HG03521 (cell line): ENCODE data around the gene RNF166.

ENCODE experiments used
- ATAC-seq: cut with Tn5 transposase; IDR thresholded peaks from one replicate; pipeline ENCODE4 v1.9.1; 2021; ENCODE audit warnings: mild to moderate bottlenecking, moderate library complexity; ENCODE audit not compliant: unreplicated experiment

The RNF166 gene

DNA sequence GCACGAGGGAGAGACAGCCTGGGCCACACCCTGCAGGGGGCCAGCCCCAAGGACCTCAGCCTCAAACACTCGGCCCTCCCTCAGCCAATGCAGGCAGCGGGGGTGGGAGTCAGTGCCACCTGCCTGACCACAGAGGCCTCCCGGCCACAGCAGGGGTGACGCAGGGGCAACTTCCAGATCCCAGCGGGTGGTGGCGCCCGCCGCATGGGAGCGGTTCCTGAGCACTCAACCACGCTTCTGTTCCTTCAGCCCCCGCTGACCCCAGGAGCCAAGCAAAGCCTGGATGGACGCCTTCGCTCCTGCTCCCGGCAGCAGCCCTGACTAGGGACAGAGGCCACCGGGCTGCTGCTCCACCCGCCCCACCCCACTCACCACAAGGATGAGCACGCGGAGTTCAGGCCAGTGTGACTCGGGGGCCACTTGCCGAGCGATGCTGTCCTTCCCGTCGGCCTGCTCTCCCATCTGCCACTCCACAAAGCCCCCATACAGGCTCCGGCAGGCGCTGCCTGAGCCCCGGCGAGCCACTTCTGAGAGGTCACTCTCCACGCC is 50.4 kb downstream of the RNF166 start:
- no peak for ATAC-seq

- ATAC-seq: no peak
Observed at GRCh38 chr16:88655053-88655732, 51.0 kb downstream of the RNF166 start.

DNA sequence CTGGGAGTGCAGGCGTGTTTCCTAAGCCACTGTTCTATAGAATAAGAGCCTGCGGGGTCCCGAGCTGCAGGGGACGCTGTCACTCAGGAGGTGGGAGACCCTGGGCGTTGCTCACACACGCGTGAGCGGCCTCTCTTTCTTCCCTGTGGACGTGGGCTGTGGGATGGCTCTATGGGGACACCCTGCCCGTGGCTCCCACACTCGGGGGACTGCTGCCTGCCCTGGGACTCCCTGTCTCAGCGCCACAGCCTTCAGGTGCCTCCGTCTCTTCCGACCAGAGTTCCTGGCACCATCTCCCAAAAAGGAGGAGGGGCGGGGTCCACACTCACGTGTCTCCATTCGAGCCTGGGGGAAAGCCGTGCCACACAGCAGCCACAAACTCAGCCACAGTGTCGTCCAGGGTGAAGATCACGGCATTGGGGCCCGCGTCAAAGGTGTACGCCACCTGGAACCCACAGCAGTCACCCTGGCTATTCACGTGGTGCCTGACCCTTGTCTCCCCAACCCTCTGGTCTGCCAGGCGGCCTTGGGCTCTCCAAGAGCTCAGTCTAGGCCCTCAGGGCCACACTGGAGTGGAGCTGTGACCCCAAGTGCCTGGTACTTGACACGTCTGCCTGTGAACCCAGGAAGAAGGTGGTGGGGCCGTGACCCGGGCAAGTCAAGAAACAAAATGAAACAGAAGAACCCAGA is 51.7 kb downstream of the RNF166 start:
- ATAC-seq: no peak

- no peak for ATAC-seq
Observed at GRCh38 chr16:88653596-88654362, 52.4 kb downstream of the RNF166 start.

GRCh38 chr16:88653101-88653500 is 53.1 kb downstream of the RNF166 start:
- no peak for ATAC-seq

GRCh38 chr16:88652762-88653063 is 53.5 kb downstream of the RNF166 start:
- no peak for ATAC-seq

DNA sequence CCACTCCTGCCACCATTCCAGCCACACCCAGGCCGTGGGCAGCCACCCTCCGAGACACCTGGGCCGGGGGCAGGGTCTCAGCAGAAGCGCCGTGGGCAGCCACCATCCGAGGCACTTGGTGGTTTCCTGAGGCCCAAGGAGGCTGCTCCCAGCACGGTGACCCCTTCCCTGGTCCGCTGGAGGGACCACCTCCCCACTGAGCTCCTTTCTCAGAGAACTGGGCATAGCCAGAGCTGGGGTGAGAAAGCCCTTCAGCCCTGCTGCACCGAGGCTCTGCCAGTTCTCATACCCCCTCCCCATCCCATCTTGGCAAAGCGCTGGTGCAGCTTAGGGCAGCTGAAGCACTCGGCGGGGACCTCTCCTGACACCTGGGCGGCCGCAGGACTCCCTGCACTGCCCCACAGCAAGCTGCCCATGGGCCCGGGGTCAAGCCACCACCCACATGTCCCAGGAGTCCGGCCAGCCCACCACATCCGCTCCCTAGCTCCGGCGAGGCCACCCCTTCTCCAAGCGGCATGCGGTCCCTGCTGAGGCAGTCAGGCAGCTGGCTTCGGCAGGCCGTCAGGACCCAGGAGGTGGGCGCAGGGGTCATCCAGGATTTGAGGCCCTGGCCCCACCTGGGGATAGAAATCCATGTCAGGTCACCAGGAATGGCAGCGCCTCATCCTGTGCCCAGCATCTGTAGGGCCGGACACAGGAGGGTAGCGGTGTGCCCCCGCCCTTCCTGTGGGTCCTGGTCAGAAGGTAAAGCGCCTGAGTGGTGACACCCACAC is 54.0 kb downstream of the RNF166 start:
- ATAC-seq: no peak

DNA sequence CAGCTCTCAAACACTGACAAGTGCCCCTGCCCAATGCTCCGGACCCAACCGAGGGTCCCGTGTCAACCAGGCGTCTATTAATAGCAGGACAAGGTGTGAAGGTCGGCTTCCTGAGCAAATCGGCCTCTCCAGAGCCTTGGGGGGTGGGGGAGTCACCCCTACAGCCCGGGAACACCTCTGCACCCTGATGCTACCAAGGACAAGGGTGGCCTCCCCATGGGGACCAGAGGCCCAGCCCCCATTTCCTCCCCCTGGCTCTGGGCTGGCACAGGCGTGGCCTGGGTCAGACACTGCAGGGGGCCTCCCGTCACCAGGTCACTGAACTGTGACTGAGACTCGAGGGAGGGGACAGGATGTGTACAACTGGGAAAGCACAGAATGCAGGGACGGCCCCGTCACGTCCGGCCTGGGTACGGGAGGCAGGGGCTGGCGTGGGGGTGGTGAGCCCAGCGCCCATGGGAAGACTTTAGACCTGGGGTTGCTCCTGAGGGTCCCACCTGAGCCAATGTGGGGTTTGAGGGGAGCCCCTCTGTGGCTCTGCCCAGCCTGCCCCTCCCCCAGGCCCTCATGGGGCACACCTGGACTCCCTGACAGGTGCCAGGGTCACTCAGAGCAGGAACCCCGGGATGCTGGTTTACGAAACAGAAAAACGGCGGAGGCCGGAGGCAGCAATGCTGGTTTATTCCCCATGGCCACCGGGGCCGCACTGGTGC is 54.8 kb downstream of the RNF166 start:
- peak; percentile 66 for ATAC-seq

GRCh38 chr16:88650749-88651275 is 55.4 kb downstream of the RNF166 start, which contains the start of gene CYBA:
Gene CYBA, minus strand, starts transcription at chr16:88651053. Its CDS starts 40 bp downstream, at chr16:88651013.
- ATAC-seq: peak; percentile 71

- peak; percentile 13 for ATAC-seq
Observed at GRCh38 chr16:88649924-88650748, 56.1 kb downstream of the RNF166 start.

DNA sequence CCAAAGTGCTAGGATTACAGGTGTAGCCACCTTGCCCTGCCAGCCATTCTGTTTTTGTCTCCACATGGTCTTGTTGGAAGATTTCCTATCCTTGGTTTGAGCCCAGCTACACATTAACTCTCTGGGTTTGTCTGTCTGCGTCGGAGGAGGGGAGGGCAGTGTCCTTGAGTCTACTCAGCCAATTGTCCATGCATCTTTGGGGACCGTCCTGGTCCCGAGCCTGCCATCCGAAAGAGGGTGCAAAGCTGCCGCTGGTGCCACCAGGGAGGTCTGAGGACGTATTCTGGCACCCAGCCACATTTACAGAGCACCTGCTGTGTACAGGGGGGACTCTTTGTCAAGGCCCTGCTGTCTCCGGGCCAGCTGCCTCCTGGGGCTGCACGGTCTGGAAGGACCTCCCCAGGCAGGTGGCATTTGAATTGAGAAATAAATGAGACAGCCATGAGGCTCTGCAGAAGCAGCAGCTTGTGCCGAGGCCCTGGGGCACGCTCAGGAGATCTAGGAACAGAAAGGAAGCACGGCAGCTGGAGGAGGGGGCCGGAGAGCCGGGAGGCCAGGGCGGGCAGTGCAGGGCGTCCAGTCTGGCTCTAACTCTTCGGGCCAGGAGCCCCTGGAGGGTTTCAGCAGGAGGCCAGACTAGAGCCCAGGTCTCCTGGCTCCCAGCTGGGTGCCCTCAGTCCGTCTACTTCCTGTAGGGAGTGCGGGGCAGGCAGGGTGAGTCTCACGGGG is 56.8 kb downstream of the RNF166 start:
- ATAC-seq: no peak

GRCh38 chr16:88647178-88648070 is 58.8 kb downstream of the RNF166 start:
- no peak for ATAC-seq
